ENCODE results near the gene GRIP2.

DNA sequence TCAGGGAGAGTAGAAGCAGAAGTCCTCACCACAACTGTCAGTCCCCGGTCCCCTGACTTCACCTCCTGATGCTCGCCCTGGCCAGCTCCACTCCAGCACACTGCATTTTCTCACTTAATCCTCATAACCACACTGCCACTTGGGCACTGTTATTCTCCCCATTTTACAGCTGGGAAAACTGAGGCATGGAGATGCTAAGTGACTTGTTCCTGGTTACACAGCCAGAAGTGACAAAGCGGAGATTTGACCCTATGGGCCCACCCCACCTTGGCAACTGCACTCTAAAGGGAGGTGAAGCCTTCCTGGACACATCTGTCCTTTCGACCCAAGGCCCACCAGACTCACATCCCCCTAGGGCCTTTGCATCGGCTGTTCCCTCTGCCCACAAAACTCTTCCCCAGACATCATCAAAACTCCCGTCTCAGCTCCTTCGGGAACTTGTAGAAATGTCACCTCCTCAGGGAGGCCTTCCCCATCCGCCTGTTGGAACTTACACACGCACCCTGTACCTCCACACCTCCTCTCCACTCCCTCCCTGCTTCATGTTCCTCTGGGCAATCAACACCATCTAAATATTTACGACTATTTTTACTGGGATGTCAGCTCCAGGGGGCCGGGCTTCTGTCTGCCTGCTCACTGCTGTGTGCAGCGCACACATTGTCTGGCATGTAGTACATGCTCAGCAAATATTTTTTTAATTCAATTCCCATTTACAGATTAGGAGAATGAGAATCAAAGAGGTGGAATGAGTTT is 3.1 kb downstream of the GRIP2 start:
- TF ChIP-seq, protein P1, sequence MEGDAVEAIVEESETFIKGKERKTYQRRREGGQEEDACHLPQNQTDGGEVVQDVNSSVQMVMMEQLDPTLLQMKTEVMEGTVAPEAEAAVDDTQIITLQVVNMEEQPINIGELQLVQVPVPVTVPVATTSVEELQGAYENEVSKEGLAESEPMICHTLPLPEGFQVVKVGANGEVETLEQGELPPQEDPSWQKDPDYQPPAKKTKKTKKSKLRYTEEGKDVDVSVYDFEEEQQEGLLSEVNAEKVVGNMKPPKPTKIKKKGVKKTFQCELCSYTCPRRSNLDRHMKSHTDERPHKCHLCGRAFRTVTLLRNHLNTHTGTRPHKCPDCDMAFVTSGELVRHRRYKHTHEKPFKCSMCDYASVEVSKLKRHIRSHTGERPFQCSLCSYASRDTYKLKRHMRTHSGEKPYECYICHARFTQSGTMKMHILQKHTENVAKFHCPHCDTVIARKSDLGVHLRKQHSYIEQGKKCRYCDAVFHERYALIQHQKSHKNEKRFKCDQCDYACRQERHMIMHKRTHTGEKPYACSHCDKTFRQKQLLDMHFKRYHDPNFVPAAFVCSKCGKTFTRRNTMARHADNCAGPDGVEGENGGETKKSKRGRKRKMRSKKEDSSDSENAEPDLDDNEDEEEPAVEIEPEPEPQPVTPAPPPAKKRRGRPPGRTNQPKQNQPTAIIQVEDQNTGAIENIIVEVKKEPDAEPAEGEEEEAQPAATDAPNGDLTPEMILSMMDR (conservative IDR thresholded peaks at IDR 0.05 in 1 of 2, IDR thresholded peaks at IDR 0.05 in 1 of 2; ENCODE audit: extremely low read depth in 1 of 2, insufficient read depth in 1 of 2, low read depth in 1 of 2, low read length in 2 of 2), result no peak
- no peak for TF ChIP-seq EZH2 (IDR thresholded peaks at IDR 0.05; ENCODE audit: borderline replicate concordance, low read length)

All from mammary epithelial cell (primary cell).